Measurements from ENCODE around the gene ASCC2.

- TF ChIP-seq BHLHE40 (IDR thresholded peaks at IDR 0.05; ENCODE audit: borderline replicate concordance) (no peak), CTBP1 (IDR thresholded peaks at IDR 0.05; ENCODE audit: borderline replicate concordance) (no peak), ARNT (IDR thresholded peaks at IDR 0.05) (no peak), NFRKB (IDR thresholded peaks at IDR 0.05) (no peak), FOXM1 (IDR thresholded peaks at IDR 0.05; ENCODE audit: borderline replicate concordance) (no peak), ZNF384 (IDR thresholded peaks at IDR 0.05) (no peak), TARDBP (IDR thresholded peaks at IDR 0.05) (no peak), L3MBTL2 (conservative IDR thresholded peaks at IDR 0.05) (no peak), HDGF (IDR thresholded peaks at IDR 0.05; ENCODE audit: borderline replicate concordance) (no peak), SUZ12 (IDR thresholded peaks at IDR 0.05) (no peak), ELF4 (IDR thresholded peaks at IDR 0.05) (no peak), FOXA1 (IDR thresholded peaks at IDR 0.05) (no peak), FOXK2 (IDR thresholded peaks at IDR 0.05) (no peak), SP1 (IDR thresholded peaks at IDR 0.05) (no peak)
Measured at GRCh38 chr22:29842172-29842571, 4.1 kb upstream of the ASCC2 start.

Data from HEK293T (cell line).